GM18951 (cell line): Measurements from ENCODE around the gene TBC1D16.

Source experiments
- POLR2A ChIP-seq: IDR thresholded peaks from 4 replicates; pipeline ENCODE4 v1.6.1; 2011; ENCODE audit warnings: mild to moderate bottlenecking; ENCODE audit not compliant: insufficient read length, insufficient read depth; ENCODE audit errors: extremely low read depth
- in situ Hi-C: fragments of 300-500 bp; cut with MboI; formaldehyde crosslinking; loops from one replicate; pipeline ENCODE4 v1.12.0; 2022; ENCODE audit warnings: low sequenced_read_pairs, mixed read lengths, inconsistent platforms; ENCODE audit not compliant: unreplicated experiment

TBC1D16 gene

DNA sequence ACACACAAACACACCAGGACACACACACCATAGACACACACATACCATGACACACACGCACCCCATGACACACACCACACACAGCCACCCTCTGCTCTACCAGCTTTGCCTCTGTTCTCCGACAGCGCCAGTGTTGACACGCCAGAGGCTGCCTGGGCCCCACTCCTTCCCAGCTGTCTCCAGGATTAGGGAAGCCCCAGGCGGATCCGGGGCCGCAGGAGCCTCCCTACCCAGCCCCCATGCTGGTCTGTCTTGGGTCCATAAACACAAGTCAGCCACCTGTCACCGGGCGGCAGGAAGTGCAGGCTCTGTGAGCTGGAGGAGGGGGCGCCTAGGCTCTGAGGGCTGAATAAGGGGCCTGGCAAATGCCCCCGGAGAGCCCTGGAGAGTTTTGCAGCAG lies 10.5 kb downstream of the TBC1D16 start:
- TF ChIP-seq POLR2A, result no peak
- in situ Hi-C loops, result no loop called here

- in situ Hi-C loops, result no loop called here
- no peak for TF ChIP-seq POLR2A
Observed at GRCh38 chr17:80024206-80024972, 11.3 kb downstream of the TBC1D16 start.

- in situ Hi-C loops, result no loop called here
- no peak for TF ChIP-seq POLR2A
Observed at GRCh38 chr17:80023481-80024205, 12.0 kb downstream of the TBC1D16 start.

DNA sequence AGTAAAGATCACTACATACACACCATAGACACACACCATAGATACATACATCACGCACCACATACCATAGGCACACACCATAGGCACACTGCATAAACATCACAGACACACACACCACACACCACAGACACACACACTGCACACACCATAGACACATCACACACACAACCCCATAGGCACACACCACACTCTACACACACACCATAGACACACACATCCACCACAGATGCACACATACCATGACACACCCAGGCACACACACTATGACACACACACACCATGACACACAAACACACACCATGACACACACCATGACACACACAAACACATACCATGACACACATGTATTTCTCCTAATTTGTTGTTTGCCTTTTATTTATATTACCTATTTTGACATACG lies 14.1 kb downstream of the TBC1D16 start:
- no peak for TF ChIP-seq POLR2A
- in situ Hi-C loops, result no loop called here

GRCh38 chr17:80018917-80019651 lies 16.6 kb downstream of the TBC1D16 start:
- no peak for TF ChIP-seq POLR2A
- in situ Hi-C loops, result no loop called here

- in situ Hi-C loops, result no loop called here
- TF ChIP-seq POLR2A, result no peak
Observed at GRCh38 chr17:80017226-80018010, 18.3 kb downstream of the TBC1D16 start.

- in situ Hi-C loops, result no loop called here
- TF ChIP-seq POLR2A, result no peak
Observed at GRCh38 chr17:80012765-80013741, 22.6 kb downstream of the TBC1D16 start.

DNA sequence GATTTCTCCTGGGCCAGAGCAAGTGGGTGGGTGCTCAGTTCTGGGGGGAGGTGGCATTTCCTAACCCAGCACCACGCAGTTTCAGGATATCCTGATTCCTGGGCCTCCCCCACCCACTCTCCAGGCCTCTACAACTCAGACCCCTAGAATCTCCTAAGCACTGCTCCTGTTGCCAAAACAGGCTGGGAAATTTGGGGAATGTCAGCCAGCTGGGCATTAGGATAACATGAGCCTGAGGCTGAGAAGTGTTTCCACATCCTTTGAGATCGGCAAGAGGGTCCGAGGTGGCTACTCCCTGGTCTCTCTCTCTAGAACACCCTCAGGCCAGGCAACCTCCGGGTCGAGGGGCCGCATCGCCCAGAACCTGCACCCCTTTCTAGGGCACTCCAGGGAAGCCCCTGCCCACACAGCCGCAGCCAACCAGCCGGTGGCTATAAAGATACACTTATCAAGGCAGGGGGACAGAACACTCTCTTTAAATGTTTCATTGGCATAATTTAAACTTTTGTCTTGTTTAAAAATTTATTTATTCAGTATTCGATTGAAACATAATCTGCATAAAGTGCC lies 23.6 kb downstream of the TBC1D16 start:
- in situ Hi-C loops, result no loop called here
- no peak for TF ChIP-seq POLR2A

GRCh38 chr17:80010283-80010858 lies 25.3 kb downstream of the TBC1D16 start:
- no peak for TF ChIP-seq POLR2A
- in situ Hi-C loops, result no loop called here

GRCh38 chr17:80009391-80010282 lies 26.0 kb downstream of the TBC1D16 start:
- in situ Hi-C loops, result no loop called here
- TF ChIP-seq POLR2A, result no peak
